Tibial artery (tissue), 4 donors: Measurements from ENCODE around the gene SMAD2.

Source experiments
- DNase-seq, 2 donors: peaks; one replicate each; pipeline ENCODE4 v3.0.0-alpha.2; 2019
- H3K27ac ChIP-seq, 2 donors: fragments of 200-600 bp; sonication (generic) in 1 of 2; 1 replicate in 1 of 2; 2 replicates in 1 of 2; pipeline ENCODE4 v1.5.1; 2018 to 2019; ENCODE audit warnings: mild to moderate bottlenecking in 1 of 2
- H3K27me3 ChIP-seq, 2 donors: fragments of 200-600 bp; sonication (generic) in 1 of 2; one replicate each; pipeline versions ENCODE4 v1.5.1 to v1.6.0; 2016 to 2019
- H3K36me3 ChIP-seq, 3 donors: fragments of 200-600 bp; sonication (generic) in 2 of 3; one replicate each; pipeline ENCODE4 v1.5.1; 2016 to 2019; ENCODE audit warnings: mild to moderate bottlenecking in 2 of 3
- H3K4me1 ChIP-seq, 4 donors: fragments of 200-600 bp; sonication (generic) in 2 of 4; 1 replicate in 3 of 4; 2 replicates in 1 of 4; pipeline ENCODE4 v1.5.1; 2016 to 2019
- H3K4me3 ChIP-seq, 2 donors: fragments of 200-600 bp; sonication (generic) in 1 of 2; 1 replicate in 1 of 2; 2 replicates in 1 of 2; pipeline ENCODE4 v1.5.1; 2018 to 2019; ENCODE audit warnings: mild to moderate bottlenecking in 2 of 2
- H3K9me3 ChIP-seq, 3 donors: fragments of 200-600 bp; sonication (generic) in 1 of 3; one replicate each; pipeline ENCODE4 v1.5.1; 2016 to 2019
- intact Hi-C: fragments of 100-400 bp; cut with DNase I; formaldehyde crosslinking; loops from one replicate; pipeline ENCODE4 v1.15.0; 2023; ENCODE audit warnings: low total_unique reads
- TF ChIP-seq, protein P1 (sequence below), 2 experiments: fragments of 200-600 bp in 1 of 2; fragments of 450-650 bp in 1 of 2; IDR thresholded peaks; one replicate each; pipeline ENCODE4 v1.5.1; 2017 to 2019; ENCODE audit warnings: antibody characterized with exemption in 2 of 2, mild to moderate bottlenecking in 1 of 2, moderate library complexity in 1 of 2

The SMAD2 gene

GRCh38 chr18:47919916-47920315 lies 10.5 kb downstream of the SMAD2 start:
- TF ChIP-seq, protein P1, sequence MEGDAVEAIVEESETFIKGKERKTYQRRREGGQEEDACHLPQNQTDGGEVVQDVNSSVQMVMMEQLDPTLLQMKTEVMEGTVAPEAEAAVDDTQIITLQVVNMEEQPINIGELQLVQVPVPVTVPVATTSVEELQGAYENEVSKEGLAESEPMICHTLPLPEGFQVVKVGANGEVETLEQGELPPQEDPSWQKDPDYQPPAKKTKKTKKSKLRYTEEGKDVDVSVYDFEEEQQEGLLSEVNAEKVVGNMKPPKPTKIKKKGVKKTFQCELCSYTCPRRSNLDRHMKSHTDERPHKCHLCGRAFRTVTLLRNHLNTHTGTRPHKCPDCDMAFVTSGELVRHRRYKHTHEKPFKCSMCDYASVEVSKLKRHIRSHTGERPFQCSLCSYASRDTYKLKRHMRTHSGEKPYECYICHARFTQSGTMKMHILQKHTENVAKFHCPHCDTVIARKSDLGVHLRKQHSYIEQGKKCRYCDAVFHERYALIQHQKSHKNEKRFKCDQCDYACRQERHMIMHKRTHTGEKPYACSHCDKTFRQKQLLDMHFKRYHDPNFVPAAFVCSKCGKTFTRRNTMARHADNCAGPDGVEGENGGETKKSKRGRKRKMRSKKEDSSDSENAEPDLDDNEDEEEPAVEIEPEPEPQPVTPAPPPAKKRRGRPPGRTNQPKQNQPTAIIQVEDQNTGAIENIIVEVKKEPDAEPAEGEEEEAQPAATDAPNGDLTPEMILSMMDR (IDR thresholded peaks at IDR 0.05) = no peak
- intact Hi-C loops = loop anchor here (5.0 kb wide), 1 partner anchor 102 kb away; no protein-coding TSS in a partner anchor

DNA sequence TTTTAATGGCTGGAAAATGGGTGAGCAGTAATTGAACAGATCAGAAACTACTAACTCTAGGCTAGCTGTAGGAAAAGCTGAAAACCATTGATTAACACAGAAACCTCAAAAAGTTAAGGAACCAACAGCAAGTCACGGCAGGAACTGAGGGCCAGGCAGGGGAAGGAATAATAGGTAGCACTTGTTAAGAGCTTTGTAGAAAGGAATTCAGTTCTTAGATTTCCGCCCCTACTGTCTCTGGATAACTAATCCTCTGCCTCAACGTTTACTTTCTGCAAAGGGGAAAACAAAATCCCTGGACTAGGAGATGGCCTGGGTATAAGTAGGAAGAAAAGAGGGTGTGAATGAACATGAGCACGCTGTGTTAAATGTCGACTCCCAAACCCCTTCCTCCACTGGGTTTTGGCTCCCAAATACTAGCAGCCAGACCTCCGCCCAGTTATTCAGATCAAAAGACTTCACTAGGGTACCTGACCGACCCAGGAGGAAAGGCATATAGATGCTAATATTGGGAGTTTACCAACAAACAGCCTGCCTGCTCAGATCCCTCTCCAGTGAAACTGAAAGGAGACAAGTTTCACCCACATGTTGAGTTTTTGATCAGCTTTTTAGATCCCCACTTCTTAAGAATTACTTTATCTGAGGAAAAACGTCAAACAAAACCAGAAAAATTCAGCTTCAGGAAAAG lies 12.4 kb downstream of the SMAD2 start:
- H3K4me3 ChIP-seq = no peak overlapping the region
- no peak for DNase-seq
- H3K9me3 ChIP-seq = no peaks in the 10 kb centered on the region
- no peaks in the 10 kb centered on the region for H3K27me3 ChIP-seq
- intact Hi-C loops = loop anchor here (5.0 kb wide), 1 partner anchor 104 kb away; no protein-coding TSS in a partner anchor
- H3K4me1 ChIP-seq = peaks cover 0 to 42% (median 6%) of the 10 kb centered on the region in 4 donors
- H3K36me3 ChIP-seq = no peaks in the 10 kb centered on the region
- TF ChIP-seq, protein P1 (IDR thresholded peaks at IDR 0.05) = no peak
- no peak overlapping the region for H3K27ac ChIP-seq

More at GRCh38 chr18:47919916-47920315, 10.5 kb downstream of the SMAD2 start:
- no peaks in the 10 kb centered on the region for H3K27me3 ChIP-seq
- DNase-seq = no peak
- H3K9me3 ChIP-seq = no peaks in the 10 kb centered on the region
- no peaks in the 10 kb centered on the region for H3K36me3 ChIP-seq
- peaks cover 0 to 33% (median 6%) of the 10 kb centered on the region in 4 donors for H3K4me1 ChIP-seq
- H3K27ac ChIP-seq = no peak overlapping the region
- no peak overlapping the region for H3K4me3 ChIP-seq

- TF ChIP-seq, protein P1 (IDR thresholded peaks at IDR 0.05) = no peak
- H3K9me3 ChIP-seq = no peaks in the 10 kb centered on the region
- no peaks in the 10 kb centered on the region for H3K36me3 ChIP-seq
- DNase-seq = no peak
- H3K4me1 ChIP-seq = peaks cover 0 to 49% (median 11%) of the 10 kb centered on the region in 4 donors
- no peak overlapping the region for H3K27ac ChIP-seq
- no peak overlapping the region for H3K4me3 ChIP-seq
- intact Hi-C loops = loop anchor here (5.0 kb wide), 1 partner anchor 106 kb away; no protein-coding TSS in a partner anchor
- no peaks in the 10 kb centered on the region for H3K27me3 ChIP-seq
These were observed 14.5 kb downstream of the SMAD2 start for GRCh38 chr18:47915930-47916329.

DNA sequence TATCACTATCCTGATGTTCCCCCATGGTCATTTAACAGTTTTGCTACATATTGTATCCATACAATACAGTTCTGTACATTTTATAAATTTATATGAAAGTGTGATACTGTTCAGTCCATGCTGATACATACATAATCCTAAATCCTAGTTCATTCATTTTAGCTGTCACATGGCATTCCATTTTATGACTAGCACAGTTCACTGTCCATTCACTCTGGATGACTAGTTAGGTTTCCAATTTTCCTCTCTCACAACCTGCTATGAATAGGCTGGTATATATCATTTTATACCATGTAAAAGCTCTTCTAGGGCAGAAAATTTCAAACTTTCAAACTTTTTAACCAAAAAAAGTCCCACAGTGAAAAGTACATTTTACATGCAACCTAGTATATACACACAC lies 15.2 kb downstream of the SMAD2 start:
- Histone ChIP-seq H3K4me3 (no peak overlapping the region), H3K27ac (no peak overlapping the region), H3K36me3 (no peaks in the 10 kb centered on the region), H3K9me3 (no peaks in the 10 kb centered on the region), H3K4me1 (peaks cover 0 to 49% (median 11%) of the 10 kb centered on the region in 4 donors), H3K27me3 (no peaks in the 10 kb centered on the region)
- intact Hi-C loops = loop anchor here (5.0 kb wide), 1 partner anchor 107 kb away; no protein-coding TSS in a partner anchor
- no peak for DNase-seq
- TF ChIP-seq, protein P1 (IDR thresholded peaks at IDR 0.05) = no peak

DNA sequence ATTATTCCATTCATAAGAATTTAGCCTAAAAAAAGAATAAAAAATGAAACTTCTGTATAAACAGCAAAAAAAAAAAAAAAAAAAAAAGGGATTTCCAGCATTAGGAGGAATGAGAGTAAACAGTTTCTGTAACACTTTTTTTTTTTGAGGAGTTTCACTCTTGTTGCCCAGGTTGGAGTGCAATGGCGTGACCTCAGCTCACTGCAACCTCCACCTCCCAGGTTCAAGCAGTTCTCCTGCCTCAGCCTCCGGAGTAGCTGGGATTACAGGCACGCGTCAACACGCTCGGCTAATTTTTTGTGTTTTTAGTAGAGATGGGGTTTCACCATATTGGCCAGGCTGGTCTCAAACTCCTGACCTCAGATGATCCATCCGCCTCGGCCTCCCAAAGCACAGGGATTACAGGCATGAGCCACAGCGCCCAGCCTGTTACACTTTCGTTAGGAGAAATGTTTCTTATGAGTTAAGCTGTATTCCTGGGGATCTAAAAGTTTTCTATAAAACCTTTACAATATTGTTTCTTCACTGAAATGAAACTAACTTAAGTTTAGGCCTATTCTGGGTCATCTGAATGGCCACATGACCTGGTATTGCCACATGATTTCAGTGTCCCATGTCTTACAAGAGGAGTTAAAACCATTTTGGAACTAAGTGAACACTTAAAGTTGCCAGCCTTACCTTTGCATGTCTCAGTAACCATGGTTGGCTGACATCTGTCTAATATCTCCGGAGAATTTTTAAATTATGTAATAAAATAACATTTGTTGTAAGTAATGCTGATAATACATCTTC lies 17.5 kb downstream of the SMAD2 start:
- no peaks in the 10 kb centered on the region for H3K9me3 ChIP-seq
- no peaks in the 10 kb centered on the region for H3K36me3 ChIP-seq
- H3K4me3 ChIP-seq = no peak overlapping the region
- peaks cover 0 to 42% (median 11%) of the 10 kb centered on the region in 4 donors for H3K4me1 ChIP-seq
- TF ChIP-seq, protein P1 (IDR thresholded peaks at IDR 0.05) = no peak
- H3K27me3 ChIP-seq = no peaks in the 10 kb centered on the region
- DNase-seq = no peak
- intact Hi-C loops = no loop called here
- peak overlapping the region in 1 of 2 donors; percentile 23 for H3K27ac ChIP-seq
